GM21528 (cell line): Measurements from ENCODE around the gene NDUFV1.
"Not testable (repeated sequence)": the region's sequence is repeated elsewhere in the genome, so short reads cannot be mapped to it uniquely, and the experiment has no call there.

Experiments used
- ATAC-seq: cut with Tn5 transposase; IDR thresholded peaks from one replicate; pipeline ENCODE4 v1.9.1; 2021; ENCODE audit warnings: mild to moderate bottlenecking, moderate library complexity; ENCODE audit not compliant: unreplicated experiment, low FRiP score

Gene NDUFV1

DNA sequence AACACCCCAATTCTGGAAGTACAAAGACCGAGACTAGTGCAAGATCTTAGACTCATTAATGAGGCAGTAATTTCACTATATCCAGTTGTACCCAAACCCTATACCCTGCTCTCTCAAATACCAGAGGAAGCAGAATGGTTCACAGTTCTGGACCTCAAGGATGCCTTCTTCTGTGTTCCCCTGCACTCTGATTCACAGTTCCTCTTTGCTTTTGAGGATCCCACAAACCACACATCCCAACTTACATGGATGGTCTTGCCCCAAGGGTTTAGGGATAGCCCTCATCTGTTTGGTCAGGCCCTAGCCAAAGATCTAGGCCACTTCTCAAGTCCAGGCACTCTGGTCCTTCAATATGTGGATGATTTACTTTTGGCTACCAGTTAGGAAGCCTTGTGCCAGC, 17.1 kb downstream of the NDUFV1 start:
- ATAC-seq: not testable (repeated sequence)

DNA sequence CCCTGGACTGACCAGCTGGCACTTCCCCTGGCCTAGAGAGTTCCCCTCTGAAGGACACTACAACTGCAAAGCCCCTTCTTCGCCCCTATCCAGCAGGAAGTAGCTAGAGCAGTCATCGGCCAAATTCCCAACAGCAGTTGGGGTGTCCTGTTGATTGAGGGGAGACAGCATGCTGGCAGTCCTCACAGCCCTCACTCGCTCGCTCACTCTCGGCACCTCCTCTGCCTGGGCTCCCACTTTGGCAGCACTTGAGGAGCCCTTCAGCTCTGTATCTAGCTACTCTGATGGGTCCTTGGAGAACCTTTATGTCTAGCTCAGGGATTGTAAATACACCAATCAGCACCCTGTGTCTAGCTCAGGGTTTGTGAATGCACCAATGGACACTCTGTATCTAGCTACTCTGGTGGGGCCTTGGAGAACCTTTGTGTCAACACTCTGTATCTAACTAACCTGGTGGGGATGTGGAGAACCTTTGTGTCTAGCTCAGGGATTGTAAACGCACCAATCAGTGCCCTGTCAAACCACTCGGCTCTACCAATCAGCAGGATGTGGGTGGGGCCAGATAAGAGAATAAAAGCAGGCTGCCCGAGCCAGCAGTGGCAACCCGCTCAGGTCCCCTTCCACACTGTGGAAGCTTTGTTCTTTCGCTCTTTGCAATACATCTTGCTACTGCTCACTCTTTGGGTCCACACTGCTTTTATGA, 19.5 kb downstream of the NDUFV1 start:
- not testable (repeated sequence) for ATAC-seq

- no peak for ATAC-seq
Measured at GRCh38 chr11:67626970-67627369, 20.2 kb downstream of the NDUFV1 start.

- no peak for ATAC-seq
Measured at GRCh38 chr11:67627441-67627811, 20.7 kb downstream of the NDUFV1 start.

GRCh38 chr11:67627812-67628624, 21.3 kb downstream of the NDUFV1 start:
- no peak for ATAC-seq

DNA sequence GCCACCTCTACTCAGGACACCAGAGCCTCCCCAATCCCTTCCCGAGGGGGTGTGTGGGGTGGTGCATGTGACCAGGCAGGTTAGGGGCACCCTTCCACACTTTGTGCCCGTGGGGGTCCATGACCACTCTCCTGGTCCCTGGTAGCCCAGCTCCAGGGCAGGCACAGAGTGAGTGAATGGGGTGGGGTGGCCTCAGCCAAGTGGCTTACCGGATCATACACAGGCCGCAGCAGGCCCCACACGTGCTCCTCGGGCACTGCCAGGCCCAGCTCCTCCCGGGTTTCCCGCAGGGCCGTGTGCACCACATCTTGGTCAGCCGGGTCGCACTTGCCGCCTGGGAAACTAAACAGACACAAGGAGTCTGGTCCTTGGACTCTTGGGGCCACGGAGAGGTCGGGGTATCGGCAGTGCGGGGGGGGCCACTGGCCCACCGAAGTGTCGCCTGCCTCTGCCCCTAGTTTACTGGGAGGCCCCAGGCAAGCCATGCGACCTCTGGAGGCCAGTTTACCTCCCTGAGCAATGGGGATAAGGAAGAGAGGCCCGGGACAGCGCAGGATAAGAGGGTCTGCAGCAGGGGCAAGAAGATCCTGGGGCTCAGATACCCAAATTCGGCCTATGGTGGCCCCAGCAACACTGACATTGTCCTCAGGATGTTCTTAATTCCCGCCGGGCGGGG, 22.1 kb downstream of the NDUFV1 start:
- ATAC-seq: no peak

DNA sequence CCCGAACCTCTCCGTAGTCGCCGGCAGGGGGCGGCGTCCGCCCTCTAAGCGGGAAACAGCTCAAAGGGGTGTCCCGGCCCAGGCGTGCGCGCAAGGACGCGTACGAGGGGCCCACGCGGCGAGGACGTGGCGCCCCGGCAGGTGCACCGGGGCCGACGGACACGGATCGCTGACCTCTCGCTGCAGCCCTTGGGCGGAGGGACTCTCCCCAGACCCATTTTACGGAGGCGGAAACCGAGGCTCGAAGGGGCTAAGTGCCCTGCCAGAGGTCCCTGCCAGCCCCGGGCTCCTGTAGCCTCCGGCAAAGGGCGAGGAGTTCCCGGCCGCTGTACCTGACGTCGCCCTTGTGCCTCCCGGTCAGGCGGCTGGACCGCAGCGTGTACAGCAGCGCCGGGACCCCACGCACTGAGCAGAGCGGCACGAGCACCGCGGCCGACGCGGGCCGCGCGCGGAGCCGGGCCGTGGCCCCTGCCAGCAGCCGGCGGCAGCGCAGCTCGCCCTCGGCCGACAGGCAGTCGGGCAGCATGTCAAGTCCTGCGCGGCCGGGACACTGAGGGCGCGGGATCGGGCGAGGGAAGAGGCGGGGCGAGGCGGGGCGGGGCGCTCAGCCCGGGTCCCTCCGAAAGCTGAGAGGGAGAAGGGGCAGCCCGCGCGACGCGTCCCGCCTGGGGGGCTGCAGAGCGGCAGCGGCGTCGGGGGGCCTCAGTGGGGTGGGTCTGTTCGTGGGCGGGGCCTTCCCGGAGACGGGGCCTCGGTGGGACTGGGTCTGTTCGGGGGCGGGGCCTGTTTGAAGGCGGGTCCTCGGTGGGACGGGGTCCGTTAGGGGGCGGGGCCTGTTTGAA, 22.9 kb downstream of the NDUFV1 start, which contains the start of gene NUDT8:
TSS of gene NUDT8 (minus strand) at position 552 of the 842 bp plus-strand sequence. CDS start at position 526, 26 bp downstream.
- ATAC-seq: peak; percentile 45

GRCh38 chr11:67630228-67630942, 23.6 kb downstream of the NDUFV1 start:
- ATAC-seq: peak; percentile 58

- ATAC-seq: no peak
Measured at GRCh38 chr11:67630943-67631331, 24.2 kb downstream of the NDUFV1 start.

GRCh38 chr11:67631411-67631810, 24.7 kb downstream of the NDUFV1 start:
- ATAC-seq: no peak

GRCh38 chr11:67631853-67632174, 25.1 kb downstream of the NDUFV1 start:
- no peak for ATAC-seq

DNA sequence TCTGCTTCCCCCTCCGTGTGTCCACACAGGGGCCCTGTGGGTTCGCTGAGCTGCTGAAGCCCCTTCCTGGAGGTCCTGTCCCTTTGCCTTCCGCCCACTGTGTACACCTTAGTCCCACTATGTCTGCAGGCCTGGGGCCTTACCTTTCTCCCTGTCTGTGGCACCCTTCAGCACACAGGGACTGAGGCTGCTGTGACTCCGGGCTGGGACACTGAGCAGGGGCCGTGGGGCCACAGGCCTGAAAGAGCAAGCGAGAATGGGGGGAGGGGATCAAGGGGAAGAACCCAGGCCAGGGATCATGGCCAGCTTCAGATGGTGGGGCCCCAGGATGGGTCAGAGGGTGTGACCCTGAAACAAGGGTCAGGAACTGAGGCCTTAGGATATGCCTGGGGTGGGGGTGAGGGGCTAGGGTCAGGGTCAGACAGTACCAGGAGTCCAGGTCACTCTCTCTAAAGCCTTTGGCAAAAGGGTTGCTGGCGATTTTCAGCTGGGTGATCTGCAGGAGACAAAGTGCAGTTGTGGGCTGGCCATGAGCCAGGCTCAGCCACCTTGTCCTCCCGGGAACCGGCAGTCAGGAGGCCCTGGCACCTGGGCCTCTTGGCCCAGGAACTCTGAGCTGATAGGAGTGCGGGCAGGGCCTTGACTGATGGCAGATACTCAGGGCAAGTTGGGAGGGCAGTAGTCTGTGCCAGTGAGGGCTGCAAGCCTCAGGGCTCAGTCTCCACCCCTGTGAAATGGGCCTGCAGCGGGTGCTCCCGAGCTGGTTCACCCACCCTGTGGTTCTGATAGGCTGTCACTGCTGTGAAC, 25.6 kb downstream of the NDUFV1 start:
- no peak for ATAC-seq

DNA sequence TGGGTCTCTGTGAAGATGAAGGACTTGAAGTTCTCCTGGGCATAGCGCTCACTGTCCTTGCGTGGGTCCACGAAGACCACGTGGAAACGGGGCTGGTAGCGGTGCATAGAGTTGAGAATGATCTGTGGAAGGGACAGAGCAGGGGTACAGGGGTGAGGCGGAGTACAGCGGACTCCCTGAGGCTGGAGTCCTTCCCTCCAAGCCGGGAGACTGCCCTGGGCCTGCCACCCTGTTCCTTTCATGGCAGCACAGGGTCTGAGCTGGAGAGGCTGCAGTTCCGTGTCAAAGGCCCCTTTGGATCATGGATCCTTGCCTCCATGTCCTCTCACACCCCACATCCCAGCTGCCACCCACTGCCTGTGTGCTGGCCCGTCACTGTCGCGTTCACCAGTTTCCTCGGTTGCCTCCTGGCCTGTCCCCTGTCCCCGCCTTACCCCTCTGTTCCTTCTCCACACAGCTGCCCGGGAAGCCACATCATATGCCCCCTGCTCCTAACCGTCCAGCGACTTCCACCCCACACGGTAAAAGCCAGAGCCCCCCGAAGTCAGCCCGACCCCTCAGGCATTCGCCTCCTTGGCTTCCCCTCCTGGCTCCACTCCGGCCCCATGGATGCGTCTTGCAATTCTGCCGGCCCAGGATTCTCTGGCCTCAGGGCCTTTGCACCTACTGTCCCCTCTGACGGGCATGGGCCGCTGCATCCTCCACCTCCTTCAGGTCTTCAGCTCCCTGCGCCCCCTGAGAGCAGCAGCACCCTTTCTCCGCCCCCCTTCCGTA, 26.4 kb downstream of the NDUFV1 start:
- no peak for ATAC-seq

DNA sequence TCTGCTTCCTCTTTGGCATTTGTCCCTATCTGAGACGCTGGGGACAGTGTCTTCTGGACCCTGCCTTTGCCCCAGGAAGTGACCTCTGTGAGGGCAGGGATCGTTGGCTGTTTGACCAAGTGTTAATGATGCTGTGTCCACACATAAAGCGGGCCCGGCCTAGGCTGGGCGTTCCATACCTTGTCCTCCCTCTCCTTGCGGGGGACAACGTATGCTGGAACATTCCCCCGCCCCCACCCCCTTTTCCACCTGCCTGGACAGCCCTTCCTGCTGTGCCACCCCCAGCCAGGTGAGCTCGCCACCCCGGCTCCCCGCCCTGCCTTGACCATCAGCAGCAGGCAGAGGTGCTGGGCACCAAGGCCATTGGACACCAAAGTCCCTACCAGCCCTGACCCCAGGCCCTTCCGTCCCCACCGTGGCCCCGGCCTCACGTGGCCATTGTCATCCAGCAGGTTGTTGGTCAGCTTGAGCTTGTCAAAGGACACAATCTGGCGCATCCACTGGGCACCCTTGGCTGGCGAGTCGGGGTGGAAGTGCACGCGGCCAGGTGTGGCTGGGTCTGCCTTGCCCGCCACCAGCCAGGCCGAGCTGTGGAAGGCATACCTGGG, 27.1 kb downstream of the NDUFV1 start:
- ATAC-seq: no peak

GRCh38 chr11:67634366-67635230, 27.9 kb downstream of the NDUFV1 start:
- no peak for ATAC-seq

DNA sequence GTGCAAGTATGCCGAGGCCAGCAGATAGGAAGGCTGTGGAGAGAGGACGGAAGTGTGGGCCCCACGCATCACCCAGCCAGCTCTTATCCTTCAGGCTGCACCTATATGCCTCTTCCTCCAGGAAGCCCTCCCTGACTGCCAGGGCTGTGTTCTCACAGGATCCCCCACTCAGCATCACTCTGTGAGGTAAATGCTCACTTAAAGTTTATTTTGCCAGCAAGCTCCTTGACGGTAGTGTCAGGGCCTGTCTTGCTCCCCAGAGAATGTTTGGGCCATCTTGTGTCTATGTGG, 28.4 kb downstream of the NDUFV1 start:
- no peak for ATAC-seq

DNA sequence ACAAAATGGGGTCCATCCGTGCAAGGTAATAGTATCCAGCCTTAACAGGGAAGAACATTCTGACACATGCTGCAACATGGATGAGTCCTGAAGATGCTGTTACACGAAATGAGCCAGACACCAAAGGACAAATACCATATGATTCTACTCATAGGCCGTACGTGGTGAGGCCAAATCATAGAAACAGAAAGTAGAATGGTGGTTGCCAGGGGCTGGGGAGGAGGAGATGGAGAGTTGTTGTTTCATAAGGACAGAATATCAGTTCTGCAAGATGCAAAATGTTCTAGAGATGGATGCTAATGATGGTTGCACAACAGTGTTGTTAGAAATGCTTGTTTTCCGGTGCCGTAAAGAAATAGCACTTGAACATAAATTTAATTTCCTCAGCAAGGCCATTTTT, 30.2 kb downstream of the NDUFV1 start:
- no peak for ATAC-seq
